Measurements from ENCODE around the gene SLC30A5. TPM values are rescaled to one million over a fixed set of nuclear protein-coding genes. Genes with fewer than 3 reads are reported as not detected.

Gene SLC30A5
- total RNA-seq, 4 donors from 2014 or later, result 58.2 to 109 (median 89.3) TPM

DNA sequence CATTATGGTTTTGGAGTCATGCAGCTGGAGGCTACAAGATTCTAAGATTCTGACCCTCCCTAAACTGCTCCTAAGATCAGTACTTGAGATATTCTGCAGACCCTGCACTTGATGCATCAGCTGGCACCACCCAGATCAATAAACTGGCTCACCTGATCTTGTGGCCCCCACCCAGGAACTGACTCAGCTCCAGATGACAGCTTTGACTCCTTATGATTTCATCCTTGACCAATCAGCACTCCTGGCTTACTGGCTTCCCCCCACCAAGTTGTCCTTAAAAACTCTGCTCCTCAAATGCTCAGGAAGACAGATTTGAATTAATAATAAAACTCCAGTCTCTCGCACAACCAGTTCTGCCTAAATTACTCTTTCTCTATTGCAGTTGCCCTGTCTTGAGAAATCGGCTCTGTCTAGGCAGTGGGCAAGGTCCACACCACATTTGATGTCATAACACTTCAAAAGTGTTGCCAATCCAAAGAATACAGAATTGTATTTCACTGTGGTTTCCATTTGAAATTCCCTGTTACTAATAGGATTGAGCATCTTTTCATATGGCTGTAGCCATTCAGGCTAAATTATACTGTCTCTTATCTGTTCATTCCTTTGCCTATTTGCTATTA lies 14.8 kb upstream of the SLC30A5 start:
- Histone ChIP-seq H3K9me3 (no peaks in the 10 kb centered on the region), H3K4me1 (no peaks in the 10 kb centered on the region), H3K27ac (no peak overlapping the region), H3K36me3 (no peaks in the 10 kb centered on the region), H3K4me3 (no peak overlapping the region), H3K27me3 (no peaks in the 10 kb centered on the region)
- intact Hi-C loops (cut with DNase I; ENCODE audit: low total_unique reads), result no loop called here
- no peak for DNase-seq
- TF ChIP-seq POLR2A (IDR thresholded peaks at IDR 0.05), result no peak
- TF ChIP-seq, protein P1, sequence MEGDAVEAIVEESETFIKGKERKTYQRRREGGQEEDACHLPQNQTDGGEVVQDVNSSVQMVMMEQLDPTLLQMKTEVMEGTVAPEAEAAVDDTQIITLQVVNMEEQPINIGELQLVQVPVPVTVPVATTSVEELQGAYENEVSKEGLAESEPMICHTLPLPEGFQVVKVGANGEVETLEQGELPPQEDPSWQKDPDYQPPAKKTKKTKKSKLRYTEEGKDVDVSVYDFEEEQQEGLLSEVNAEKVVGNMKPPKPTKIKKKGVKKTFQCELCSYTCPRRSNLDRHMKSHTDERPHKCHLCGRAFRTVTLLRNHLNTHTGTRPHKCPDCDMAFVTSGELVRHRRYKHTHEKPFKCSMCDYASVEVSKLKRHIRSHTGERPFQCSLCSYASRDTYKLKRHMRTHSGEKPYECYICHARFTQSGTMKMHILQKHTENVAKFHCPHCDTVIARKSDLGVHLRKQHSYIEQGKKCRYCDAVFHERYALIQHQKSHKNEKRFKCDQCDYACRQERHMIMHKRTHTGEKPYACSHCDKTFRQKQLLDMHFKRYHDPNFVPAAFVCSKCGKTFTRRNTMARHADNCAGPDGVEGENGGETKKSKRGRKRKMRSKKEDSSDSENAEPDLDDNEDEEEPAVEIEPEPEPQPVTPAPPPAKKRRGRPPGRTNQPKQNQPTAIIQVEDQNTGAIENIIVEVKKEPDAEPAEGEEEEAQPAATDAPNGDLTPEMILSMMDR (IDR thresholded peaks at IDR 0.05), result no peak

DNA sequence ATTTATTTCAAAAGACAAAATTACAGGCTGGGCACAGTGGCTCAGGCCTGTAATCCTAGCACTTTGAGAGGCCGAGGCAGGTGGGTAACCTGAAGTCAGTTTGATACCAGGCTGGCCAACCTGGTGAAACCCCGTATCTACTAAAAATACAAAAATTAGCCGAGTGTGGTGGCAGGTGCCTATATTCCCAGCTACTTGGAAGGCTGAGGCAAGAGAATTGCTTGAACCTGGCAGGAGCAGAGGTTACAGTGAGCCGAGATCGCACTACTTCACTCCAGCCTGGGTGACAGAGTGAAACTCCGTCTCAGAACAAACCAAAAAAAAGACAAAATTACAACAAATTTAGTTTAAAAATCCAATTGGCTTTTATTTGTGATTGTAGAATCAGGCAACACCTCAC lies 14.3 kb upstream of the SLC30A5 start:
- Histone ChIP-seq H3K4me1 (no peaks in the 10 kb centered on the region), H3K4me3 (no peak overlapping the region), H3K27me3 (no peaks in the 10 kb centered on the region), H3K9me3 (no peaks in the 10 kb centered on the region), H3K27ac (no peak overlapping the region), H3K36me3 (no peaks in the 10 kb centered on the region)
- intact Hi-C loops (cut with DNase I; ENCODE audit: low total_unique reads), result no loop called here
- DNase-seq, result no peak
- TF ChIP-seq, protein P1 (IDR thresholded peaks at IDR 0.05), result no peak
- TF ChIP-seq POLR2A (IDR thresholded peaks at IDR 0.05), result no peak

DNA sequence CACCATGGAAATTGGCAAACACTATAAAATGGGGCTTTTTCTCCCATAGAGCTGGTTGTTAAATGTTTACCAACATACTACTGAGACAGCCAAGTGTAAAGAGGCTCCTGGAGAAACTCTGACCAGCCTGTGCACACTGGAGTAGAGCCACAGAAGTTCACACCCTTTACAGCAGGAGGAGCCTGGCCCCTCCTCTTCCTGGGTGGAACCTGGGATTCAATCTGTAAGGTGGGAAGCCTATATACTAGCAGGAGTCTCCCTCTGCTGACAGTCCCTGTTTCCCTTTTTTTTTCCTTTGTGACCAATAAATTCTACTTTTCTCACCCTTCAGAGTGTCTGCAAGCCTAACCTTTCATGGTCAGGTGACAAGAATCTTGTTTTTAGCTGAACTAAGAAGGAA lies 10.4 kb upstream of the SLC30A5 start:
- Histone ChIP-seq H3K27ac (no peak overlapping the region), H3K4me1 (no peaks in the 10 kb centered on the region), H3K36me3 (no peaks in the 10 kb centered on the region), H3K9me3 (no peaks in the 10 kb centered on the region), H3K4me3 (no peak overlapping the region), H3K27me3 (no peaks in the 10 kb centered on the region)
- TF ChIP-seq, protein P1 (IDR thresholded peaks at IDR 0.05), result no peak
- no peak for TF ChIP-seq POLR2A (IDR thresholded peaks at IDR 0.05)
- DNase-seq, result no peak
- intact Hi-C loops (cut with DNase I; ENCODE audit: low total_unique reads), result no loop called here

DNA sequence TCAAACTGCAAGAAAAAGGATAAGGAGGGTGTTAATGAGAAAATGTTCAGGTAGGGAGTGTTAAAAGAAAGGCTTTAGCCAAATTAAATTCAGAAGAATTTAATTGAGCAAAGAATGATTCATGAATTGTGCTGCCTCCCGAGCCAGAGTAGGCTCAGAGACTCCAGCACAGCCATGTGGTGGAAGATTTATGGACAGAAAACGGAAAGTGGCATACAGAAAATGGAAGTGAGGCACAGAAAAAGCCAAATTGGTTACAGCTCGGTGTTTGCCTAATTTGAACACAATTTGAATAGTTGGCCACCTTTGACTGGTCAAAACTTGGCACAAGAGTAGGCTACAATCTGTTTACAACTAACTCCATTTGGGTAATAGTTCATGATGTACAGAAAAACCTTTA lies 9.6 kb upstream of the SLC30A5 start:
- H3K4me1 ChIP-seq, result no peaks in the 10 kb centered on the region
- H3K36me3 ChIP-seq, result no peaks in the 10 kb centered on the region
- no peak overlapping the region for H3K27ac ChIP-seq
- no peaks in the 10 kb centered on the region for H3K9me3 ChIP-seq
- no peaks in the 10 kb centered on the region for H3K27me3 ChIP-seq
- intact Hi-C loops (cut with DNase I; ENCODE audit: low total_unique reads), result no loop called here
- no peak for DNase-seq
- no peak overlapping the region for H3K4me3 ChIP-seq
- TF ChIP-seq, protein P1 (IDR thresholded peaks at IDR 0.05), result no peak
- no peak for TF ChIP-seq POLR2A (IDR thresholded peaks at IDR 0.05)

DNA sequence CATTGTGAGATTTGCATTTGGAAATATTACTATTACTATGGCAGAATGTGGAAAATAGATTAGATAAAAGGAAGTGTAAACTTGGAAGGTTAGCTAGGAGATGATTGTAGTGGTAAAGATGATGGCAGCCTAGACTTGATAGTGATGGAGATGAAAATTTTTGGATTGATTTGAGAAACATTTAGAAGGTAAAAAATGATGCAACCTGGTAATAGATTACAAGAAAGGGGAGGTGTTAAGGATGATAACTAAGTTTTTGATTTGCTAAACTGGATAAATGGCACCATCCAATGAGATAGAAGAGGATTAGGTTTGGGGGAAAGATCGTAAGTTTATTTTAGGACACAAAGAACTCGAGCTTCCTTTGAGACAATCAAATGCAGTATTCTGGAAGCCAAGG lies 8.9 kb upstream of the SLC30A5 start:
- no peak overlapping the region for H3K4me3 ChIP-seq
- H3K27ac ChIP-seq, result no peak overlapping the region
- no peaks in the 10 kb centered on the region for H3K36me3 ChIP-seq
- intact Hi-C loops (cut with DNase I; ENCODE audit: low total_unique reads), result no loop called here
- H3K27me3 ChIP-seq, result no peaks in the 10 kb centered on the region
- TF ChIP-seq, protein P1 (IDR thresholded peaks at IDR 0.05), result no peak
- TF ChIP-seq POLR2A (IDR thresholded peaks at IDR 0.05), result no peak
- no peak for DNase-seq
- no peaks in the 10 kb centered on the region for H3K4me1 ChIP-seq
- no peaks in the 10 kb centered on the region for H3K9me3 ChIP-seq
